GM23338 (cell line): Measurements from ENCODE around the gene NLK. TPM values are rescaled to one million over a fixed set of nuclear protein-coding genes. Genes with fewer than 3 reads are reported as not detected.

Experiments
- ATAC-seq: fragments of 200-7000 bp; cut with Tn5 transposase; 3 replicates; pipeline ENCODE4 v1.9.1; 2020
- DNase-seq: peaks from one replicate; pipeline ENCODE4 v3.0.0-alpha.2; 2015; ENCODE audit warnings: low spot score
- H2AFZ ChIP-seq: fragments of 200-600 bp; sonication (generic); 2 replicates; pipeline ENCODE4 v1.8.0; 2016; ENCODE audit warnings: antibody characterized with exemption, mild to moderate bottlenecking, moderate library complexity
- H3F3A ChIP-seq: fragments of 200-600 bp; sonication (generic); replicated peaks from 2 replicates; pipeline ENCODE4 v1.8.0; 2017; ENCODE audit warnings: antibody characterized with exemption, mixed run types, low read depth
- H3K27ac ChIP-seq: fragments of 200-600 bp; sonication (generic); 2 replicates; pipeline ENCODE4 v1.6.1; 2016; ENCODE audit warnings: low read depth
- H3K27me3 ChIP-seq: fragments of 200-600 bp; sonication (generic); 2 replicates; pipeline ENCODE4 v1.8.0; 2016; ENCODE audit warnings: mild to moderate bottlenecking, mixed run types, moderate library complexity; ENCODE audit not compliant: insufficient read depth
- H3K36me3 ChIP-seq: fragments of 200-600 bp; sonication (generic); 2 replicates; pipeline ENCODE4 v1.8.0; 2016; ENCODE audit warnings: mild to moderate bottlenecking; ENCODE audit not compliant: insufficient read depth
- H3K4me1 ChIP-seq: fragments of 200-600 bp; sonication (generic); 2 replicates; pipeline ENCODE4 v1.8.0; 2016; ENCODE audit warnings: mild to moderate bottlenecking, moderate library complexity; ENCODE audit not compliant: insufficient read depth
- H3K4me2 ChIP-seq: fragments of 200-600 bp; sonication (generic); 2 replicates; pipeline ENCODE4 v1.7.1; 2017; ENCODE audit warnings: mixed run types
- H3K4me3 ChIP-seq: fragments of 200-600 bp; sonication (generic); 2 replicates; pipeline ENCODE4 v1.6.1; 2016; ENCODE audit warnings: mixed run types
- H3K79me2 ChIP-seq: fragments of 200-600 bp; sonication (generic); replicated peaks from 2 replicates; pipeline ENCODE4 v1.8.0; 2017; ENCODE audit warnings: mild to moderate bottlenecking; ENCODE audit not compliant: insufficient read depth
- H3K9me2 ChIP-seq: fragments of 200-600 bp; sonication (generic); 2 replicates; pipeline ENCODE4 v1.8.0; 2017; ENCODE audit not compliant: insufficient read depth
- H4K20me1 ChIP-seq: fragments of 200-600 bp; sonication (generic); replicated peaks from 2 replicates; pipeline ENCODE4 v1.8.0; 2017; ENCODE audit warnings: mild to moderate bottlenecking; ENCODE audit not compliant: insufficient read depth
- H3K27ac Mint-ChIP-seq: 2 replicates; pipeline ENCODE4 v1.8.0; 2020; ENCODE audit warnings: inconsistent platforms, mild to moderate bottlenecking, moderate library complexity, mixed read lengths
- H3K27me3 Mint-ChIP-seq: 3 replicates; pipeline ENCODE4 v1.8.0; 2022; ENCODE audit warnings: low read depth, mild to moderate bottlenecking, moderate library complexity, mixed read lengths, inconsistent platforms; ENCODE audit not compliant: insufficient read depth, poor library complexity
- H3K36me3 Mint-ChIP-seq: 3 replicates; pipeline ENCODE4 v1.8.0; 2021; ENCODE audit warnings: low read depth, mild to moderate bottlenecking, inconsistent platforms, moderate library complexity, mixed read lengths
- H3K4me1 Mint-ChIP-seq: 3 replicates; pipeline ENCODE4 v1.8.0; 2020; ENCODE audit warnings: mild to moderate bottlenecking, inconsistent platforms, mixed read lengths
- H3K4me3 Mint-ChIP-seq: 3 replicates; pipeline ENCODE4 v1.8.0; 2021; ENCODE audit warnings: moderate library complexity, mild to moderate bottlenecking, inconsistent platforms, mixed read lengths
- H3K9me3 Mint-ChIP-seq: 3 replicates; pipeline ENCODE4 v1.8.0; 2020; ENCODE audit warnings: moderate library complexity, mild to moderate bottlenecking, inconsistent platforms, mixed read lengths
- ETS1 ChIP-seq: IDR thresholded peaks from 2 replicates; pipeline ENCODE4 v1.6.1; 2016; ENCODE audit warnings: antibody characterized with exemption
- EZH2 ChIP-seq: fragments of 200-600 bp; sonication (generic); IDR thresholded peaks from one replicate; pipeline ENCODE4 v1.8.0; 2017; ENCODE audit warnings: antibody characterized with exemption, mild to moderate bottlenecking, low read depth; ENCODE audit not compliant: unreplicated experiment
- POLR2AphosphoS5 ChIP-seq: IDR thresholded peaks from 2 replicates; pipeline ENCODE4 v1.6.1; 2016; ENCODE audit warnings: antibody characterized with exemption, low read depth
- ZNF462 ChIP-seq: fragments of 250-450 bp; sonication (Bioruptor Pico); IDR thresholded peaks from 2 replicates; pipeline ENCODE4 v1.5.0; 2020; ENCODE audit warnings: mild to moderate bottlenecking, moderate library complexity
- polyA plus RNA-seq: library from polyadenylated mRNA; unstranded; fragments of >200 nt; fragmentation: Nextera tagmentation; extraction: Ambion mirVana; gene quantifications from 2 replicates; pipeline ENCODE4 v1.2.1, GENCODE V29; 2016
- total RNA-seq: library from RNA; depleted of rRNA; stranded (reverse); fragments of >200 nt; shearing (Covaris generic); gene quantifications from 2 replicates; pipeline ENCODE4 v1.2.3, GENCODE V29; 2014

Gene NLK
- total and polyA plus RNA-seq, 2 experiments from 2014 or later, result 34.7 to 78.5 TPM

- no peak for TF ChIP-seq ZNF462 (CRISPR knock-in tag)
These were observed 32.1 kb upstream of the NLK start (continued) for GRCh38 chr17:28010406-28010805.

GRCh38 chr17:28018439-28019070 is 23.9 kb upstream of the NLK start:
- Mint-ChIP-seq H3K9me3 (no peaks in the 10 kb centered on the region), H3K4me1 (no peaks in the 10 kb centered on the region), H3K27me3 (peaks cover 2% of the 10 kb centered on the region), H3K36me3 (no peaks in the 10 kb centered on the region), H3K4me3 (no peak overlapping the region), H3K27ac (no peak overlapping the region)
- Histone ChIP-seq H3K4me1 (no peaks in the 10 kb centered on the region), H3K27ac (no peak overlapping the region), H4K20me1 (no peaks in the 10 kb centered on the region), H3K4me2 (no peak overlapping the region), H3K9me2 (peaks cover 3% of the 10 kb centered on the region; the same call in 1 of the 2 replicates), H3K79me2 (no peaks in the 10 kb centered on the region), H3K27me3 (no peaks in the 10 kb centered on the region), H2AFZ (no peak overlapping the region), H3K4me3 (no peak overlapping the region), H3F3A (no peaks in the 10 kb centered on the region), H3K36me3 (no peaks in the 10 kb centered on the region)
- DNase-seq (no peak), ATAC-seq (no peak)
- TF ChIP-seq EZH2, result no peak
- no peak for TF ChIP-seq POLR2AphosphoS5
- TF ChIP-seq ZNF462 (CRISPR knock-in tag), result no peak
- TF ChIP-seq ETS1, result no peak
